HG03342 (cell line): Measurements from ENCODE around the gene BRAF.
"Not testable (repeated sequence)": the region's sequence is repeated elsewhere in the genome, so short reads cannot be mapped to it uniquely, and the experiment has no call there.

ENCODE experiments used
- ATAC-seq: cut with Tn5 transposase; IDR thresholded peaks from one replicate; pipeline ENCODE4 v1.9.1; 2021; ENCODE audit warnings: mild to moderate bottlenecking, moderate library complexity; ENCODE audit not compliant: unreplicated experiment

The BRAF gene

DNA sequence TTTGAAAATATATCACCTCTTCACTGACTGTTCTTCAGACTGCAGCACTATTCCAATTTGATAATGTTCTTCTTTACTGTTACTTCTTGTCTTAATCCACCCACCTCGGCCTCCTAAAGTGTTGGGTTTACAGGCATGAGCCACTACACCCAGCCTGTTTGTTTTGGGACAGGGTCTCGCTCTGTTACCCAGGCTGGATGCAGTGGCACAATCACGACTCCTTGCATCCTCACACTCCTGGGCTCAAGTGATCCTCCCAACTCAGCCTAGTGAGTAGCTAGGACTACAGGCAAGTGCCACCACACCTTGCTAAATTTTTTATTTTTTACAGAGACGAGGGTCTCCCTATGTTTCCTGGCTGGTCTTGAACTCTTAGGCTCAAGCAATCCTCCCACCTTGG is 150.4 kb downstream of the BRAF start:
- ATAC-seq = no peak

DNA sequence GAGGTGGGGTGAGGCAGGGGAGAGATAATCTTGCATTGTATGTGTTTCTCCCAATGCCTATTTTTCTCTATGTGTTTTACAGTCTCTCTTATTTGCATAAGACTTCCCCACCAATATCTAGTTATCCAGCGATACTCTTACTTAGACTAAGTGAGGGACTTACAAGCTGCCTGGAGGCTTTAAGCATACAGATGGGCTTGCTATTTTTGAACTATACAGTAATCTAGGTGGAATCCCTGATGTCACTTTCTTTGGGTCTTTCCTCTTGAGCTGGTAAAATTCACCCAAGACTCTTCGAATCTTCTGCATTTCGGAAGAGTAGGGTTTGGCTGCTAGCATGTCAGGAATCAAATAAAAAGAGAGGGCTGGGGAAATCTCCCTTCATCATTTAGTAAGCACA is 151.6 kb downstream of the BRAF start:
- no peak for ATAC-seq

DNA sequence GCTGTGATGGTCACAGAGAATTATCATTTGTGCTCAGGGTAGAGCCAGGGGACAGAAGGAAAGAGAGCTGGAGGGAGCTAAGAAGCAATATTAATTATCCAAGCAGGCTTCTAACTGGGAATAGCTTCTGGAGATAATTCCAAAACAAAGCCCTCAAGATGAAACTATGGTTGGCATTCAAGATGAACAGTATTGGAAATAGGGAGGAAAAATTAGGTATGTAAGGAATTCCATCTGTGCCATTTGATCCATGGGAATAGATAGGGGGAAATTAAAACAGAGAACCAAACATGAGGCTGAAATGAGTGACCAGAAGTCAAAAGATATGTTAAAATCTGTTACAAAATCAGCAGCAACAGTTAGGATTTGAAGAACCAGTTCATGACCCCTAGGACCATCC is 152.9 kb downstream of the BRAF start:
- no peak for ATAC-seq

DNA sequence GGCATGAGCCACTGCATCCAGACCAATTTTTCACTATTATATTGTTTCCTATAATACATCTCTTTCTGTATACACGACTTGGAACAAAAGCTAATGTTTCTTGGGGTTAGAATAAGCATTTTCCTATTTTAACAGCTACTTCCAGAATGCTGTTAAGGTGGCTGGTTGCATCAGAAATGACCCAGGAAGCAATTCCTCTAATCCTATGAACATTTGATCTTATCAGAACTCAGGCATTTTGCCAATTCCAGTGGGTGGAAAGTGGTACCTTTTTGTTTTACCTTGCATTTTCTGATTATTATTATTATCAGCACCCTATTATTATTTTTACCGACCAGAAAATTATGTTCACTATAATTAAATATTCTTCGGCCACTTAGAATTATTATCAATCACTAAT is 154.9 kb downstream of the BRAF start:
- ATAC-seq = no peak

DNA sequence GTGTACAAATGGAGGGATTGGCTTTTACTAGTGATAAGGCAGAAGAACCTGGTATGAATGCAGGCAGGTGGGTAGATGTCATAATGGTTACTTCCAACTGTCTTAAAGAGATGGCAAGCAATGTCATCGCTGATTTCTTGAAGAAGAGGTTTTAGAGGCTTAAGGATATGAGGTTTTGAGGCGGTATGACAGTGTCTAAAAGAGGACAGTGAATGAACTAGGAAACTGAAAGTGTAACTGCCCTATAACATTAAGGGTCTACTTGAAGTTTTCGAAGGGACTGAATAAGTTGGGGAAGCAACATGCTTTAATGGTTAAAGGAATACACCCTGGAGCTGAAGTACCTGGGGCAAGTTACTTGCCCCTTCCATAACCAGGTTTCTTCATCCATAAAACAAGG is 157.3 kb downstream of the BRAF start:
- ATAC-seq = no peak

- ATAC-seq = not testable (repeated sequence)
These were observed 159.3 kb downstream of the BRAF start for GRCh38 chr7:140765441-140765840.

DNA sequence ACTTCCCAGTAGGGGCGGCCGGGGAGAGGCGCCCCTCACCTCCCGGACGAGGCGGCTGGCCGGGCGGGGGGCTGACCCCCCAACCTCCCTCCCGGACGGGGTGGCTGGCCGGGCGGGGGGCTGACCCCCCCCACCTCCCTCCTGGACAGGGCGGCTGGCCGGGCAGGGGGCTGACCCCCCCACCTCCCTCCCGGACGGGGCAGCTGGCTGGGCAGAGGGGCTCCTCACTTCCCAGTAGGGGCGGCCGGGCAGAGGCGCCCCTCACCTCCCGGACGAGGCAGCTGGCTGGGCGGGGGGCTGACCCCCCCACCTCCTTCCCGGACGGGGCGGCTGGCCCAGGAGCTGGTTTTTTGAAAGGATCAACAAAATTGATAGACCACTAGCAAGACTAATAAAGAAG is 161.6 kb downstream of the BRAF start:
- not testable (repeated sequence) for ATAC-seq

DNA sequence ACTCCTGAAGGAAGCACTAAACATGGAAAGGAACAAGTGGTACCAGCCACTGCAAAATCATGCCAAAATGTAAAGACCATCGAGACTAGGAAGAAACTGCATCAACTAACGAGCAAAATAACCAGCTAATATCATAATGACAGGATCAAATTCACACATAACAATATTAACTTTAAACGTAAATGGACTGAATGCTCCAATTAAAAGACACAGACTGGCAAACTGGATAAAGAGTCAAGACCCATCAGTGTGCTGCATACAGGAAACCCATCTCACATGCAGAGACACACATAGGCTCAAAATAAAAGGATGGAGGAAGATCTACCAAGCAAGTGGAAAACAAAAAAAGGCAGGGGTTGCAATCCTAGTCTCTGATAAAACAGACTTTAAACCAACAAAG is 163.4 kb downstream of the BRAF start:
- ATAC-seq = not testable (repeated sequence)

- no peak for ATAC-seq
These were observed 170.2 kb downstream of the BRAF start for GRCh38 chr7:140754506-140754905.

DNA sequence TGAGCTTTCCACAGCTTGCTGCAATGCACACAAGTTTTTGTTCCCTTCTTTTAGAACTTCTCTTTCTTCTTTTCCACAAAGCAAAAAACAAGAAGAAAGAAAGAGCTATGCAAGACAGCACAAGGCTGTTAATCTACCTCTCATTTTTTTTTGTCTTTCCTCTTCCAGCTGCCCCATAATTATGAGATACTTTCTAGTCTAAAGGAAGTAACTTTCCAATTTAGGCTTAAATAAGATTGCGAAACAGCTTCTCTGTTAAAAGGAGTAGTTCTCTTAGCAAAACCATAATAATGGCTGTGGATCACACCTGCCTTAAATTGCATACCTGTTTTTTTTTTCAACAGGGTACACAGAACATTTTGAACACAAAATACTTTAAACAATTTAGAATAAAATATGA is 172.2 kb downstream of the BRAF start:
- ATAC-seq = no peak

- ATAC-seq = no peak
These were observed 178.0 kb downstream of the BRAF start for GRCh38 chr7:140746751-140747150.

DNA sequence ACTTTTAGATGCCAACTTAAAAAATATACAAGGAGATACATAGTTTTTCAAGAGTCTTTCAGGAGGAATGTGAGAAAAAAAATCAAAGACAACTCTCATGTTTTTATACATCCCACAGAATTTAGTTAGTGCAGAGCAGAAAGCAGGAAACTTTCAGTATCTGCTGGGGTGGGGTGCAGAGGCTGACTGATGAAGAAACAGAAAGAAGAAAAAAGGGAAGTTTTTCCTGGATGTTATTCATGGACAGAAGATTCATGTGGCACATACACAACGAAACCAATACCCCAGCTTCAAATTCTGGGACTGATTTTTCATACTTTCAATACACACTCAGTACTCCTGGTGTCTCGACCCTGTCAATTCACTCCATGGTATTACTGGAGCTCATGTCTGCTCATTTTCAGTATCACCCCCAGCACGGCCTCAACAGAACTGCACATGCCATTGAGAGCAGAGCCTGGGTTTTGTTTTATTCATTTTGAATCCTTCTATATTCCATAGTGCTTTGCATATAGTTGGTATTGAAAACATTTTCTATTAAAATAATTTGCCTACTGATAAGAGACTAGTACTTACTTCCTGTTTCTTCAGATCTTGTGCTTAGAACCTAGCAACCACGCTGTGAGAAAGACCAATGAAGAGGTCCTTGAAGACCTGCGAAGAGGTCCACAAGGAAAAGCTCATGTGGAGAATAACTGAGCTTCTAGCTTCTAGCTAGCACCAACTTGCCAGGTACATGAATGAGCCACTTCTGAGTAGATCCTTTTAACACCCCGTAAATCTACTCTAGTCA is 179.3 kb downstream of the BRAF start:
- no peak for ATAC-seq

GRCh38 chr7:140744005-140744404 is 180.7 kb downstream of the BRAF start:
- ATAC-seq = no peak

DNA sequence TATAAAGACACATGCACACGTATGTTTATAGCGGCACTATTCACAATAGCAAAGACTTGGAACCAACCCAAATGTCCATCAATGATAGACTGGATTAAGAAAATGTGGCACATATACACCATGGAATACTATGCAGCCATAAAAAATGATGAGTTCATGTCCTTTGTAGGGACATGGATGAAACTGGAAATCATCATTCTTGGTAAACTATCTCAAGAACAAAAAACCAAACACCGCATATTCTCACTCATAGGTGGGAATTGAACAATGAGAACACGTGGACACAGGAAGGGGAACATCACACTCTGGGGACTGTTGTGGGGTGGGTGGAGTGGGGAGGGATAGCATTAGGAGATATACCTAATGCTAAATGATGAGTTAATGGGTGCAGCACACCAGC is 181.5 kb downstream of the BRAF start:
- not testable (repeated sequence) for ATAC-seq

- ATAC-seq = no peak
These were observed 186.4 kb downstream of the BRAF start for GRCh38 chr7:140738280-140738679.

DNA sequence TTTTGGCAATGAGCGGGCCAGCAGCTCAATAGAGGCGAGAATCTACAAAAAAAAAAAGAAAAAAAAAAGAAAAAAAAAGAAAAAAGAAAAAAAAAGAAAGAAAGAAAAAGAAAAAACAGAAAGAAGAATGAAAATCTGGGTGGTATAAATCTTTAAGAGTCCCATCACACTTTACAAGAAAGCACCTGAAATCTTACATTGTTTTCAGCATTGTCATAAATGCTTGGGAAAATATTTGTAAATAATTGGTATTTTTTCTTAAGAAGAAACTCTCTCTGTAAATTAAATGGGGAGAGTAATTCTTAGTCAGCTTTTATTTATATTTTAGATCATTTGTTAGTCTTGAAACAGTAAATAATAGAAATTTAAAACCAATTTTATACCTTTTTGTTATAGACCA is 190.0 kb downstream of the BRAF start:
- no peak for ATAC-seq

DNA sequence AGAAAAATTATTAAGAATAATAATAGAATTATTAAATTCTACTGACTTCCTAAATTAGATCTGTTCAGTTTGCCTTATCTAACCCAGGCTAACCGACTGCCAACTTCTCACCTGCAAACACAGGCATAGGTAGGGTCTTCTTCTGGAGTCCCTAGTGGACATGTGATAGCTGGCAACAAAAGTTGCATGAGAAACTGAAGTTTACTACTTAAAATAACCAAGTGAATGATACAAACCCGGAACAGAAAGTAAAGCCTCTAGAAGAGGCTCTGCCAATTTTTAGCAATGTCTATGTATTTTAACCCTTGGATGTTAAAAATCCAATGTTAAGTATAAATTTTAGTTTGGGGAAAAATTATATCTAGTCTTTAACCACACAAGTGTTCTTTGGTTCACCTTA is 190.6 kb downstream of the BRAF start:
- no peak for ATAC-seq

DNA sequence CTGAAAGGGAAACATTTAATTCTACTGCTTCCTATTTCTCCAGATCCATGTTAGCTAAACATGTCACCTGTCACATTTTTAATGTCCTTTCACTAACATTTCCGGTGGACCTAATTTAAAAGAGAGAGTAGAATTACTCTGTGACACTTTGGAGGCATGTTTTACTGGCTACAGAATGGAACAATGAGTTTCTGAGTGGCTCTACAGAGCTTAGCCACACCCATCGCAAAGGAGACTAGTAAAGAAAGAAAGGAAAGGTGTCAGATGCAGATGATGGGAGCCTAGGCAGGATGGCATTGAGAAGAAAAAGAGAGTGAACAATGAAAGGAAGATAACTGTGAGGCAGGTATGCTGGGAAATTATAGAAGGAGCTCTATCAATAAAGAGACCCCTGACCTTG is 192.3 kb downstream of the BRAF start:
- ATAC-seq = no peak

DNA sequence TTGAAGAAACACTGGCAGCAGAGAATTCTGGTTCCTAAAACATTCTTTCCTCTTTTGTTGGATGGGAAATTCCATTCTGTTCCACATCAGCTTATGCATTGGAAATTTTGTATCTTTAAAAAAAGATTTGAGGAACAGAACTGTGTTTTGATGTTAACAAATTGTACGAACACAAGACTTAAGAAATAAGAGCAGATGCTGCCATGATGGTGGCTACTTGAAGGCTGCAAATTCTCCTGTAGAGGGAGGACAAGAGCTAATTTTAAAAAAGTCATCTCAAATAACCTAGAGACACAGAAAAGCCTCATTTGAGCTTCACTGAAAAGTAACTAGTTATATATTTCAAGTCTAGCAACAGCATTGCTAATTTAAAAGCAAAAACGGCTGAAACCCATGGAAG is 198.4 kb downstream of the BRAF start:
- no peak for ATAC-seq

GRCh38 chr7:140724706-140725105 is 200.0 kb downstream of the BRAF start:
- ATAC-seq = no peak

DNA sequence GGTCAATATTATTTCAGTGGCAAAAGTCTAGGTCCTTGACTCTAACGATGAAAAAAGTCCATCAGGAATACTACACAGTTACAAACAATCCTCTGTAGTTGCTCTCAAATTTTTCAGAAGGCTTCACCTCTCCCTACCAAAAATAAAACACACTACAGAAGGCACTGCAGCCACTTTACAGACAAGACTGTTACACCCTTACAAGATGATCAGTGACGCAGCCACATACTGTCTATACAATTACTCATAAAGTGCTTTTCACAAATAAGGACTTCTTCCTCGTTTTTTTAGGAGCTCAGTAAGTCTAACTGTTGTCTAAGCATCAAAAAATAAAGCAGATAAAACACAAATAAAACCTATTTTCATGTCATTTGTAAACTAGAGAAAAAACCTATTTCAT is 201.2 kb downstream of the BRAF start:
- ATAC-seq = no peak

DNA sequence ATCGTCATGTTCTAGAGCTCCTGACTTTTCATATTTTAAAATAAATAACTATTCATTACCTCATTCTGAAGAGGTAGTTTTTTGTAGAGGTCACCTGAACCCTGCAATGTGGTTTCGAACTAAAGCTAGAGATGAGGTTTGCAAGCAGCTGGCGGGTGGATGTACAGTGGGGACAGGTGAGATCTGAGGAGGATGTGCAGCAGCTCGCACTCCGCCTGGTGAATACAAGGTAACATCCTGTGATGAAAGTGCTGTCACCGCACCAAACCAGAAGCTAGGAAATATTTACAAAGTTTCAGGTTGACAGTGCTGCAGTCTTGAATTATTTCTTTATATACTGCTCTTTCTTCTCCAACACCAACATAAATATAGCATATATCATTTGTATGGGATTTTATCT is 201.7 kb downstream of the BRAF start:
- no peak for ATAC-seq

- ATAC-seq = no peak
These were observed 202.5 kb downstream of the BRAF start for GRCh38 chr7:140722254-140722653.
